ENCODE measurements around the gene TP53BP1. TPM values are rescaled to one million over a fixed set of nuclear protein-coding genes. Genes with fewer than 3 reads are reported as not detected.
"Not testable (repeated sequence)": the region's sequence is repeated elsewhere in the genome, so short reads cannot be mapped to it uniquely, and the experiment has no call there.

The TP53BP1 gene
- total RNA-seq, 1 donor from 2014 or later = 34.6 TPM

DNA sequence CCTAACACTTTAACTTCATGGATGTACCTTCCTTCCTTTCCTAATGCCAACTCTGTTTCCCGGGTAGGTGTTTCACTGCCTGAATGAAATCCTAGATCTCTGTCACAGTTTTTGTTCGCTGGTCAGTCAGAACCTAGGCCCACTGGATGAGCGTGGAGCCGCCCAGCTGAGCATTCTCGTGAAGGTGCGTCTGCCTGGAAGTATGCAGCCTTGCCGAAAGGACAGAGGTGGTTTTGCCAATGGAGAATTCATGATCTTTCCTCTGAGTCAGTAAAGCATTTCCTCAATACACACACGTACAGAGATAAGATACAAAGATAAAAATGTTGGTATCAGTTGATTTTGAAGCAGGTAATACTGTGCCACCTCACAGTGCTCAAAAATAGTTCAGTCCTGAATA, 89.3 kb downstream of the TP53BP1 start:
- H3K9me3 ChIP-seq = no peaks in the 10 kb centered on the region
- H3K36me3 ChIP-seq = peaks cover 86 to 91% of the 10 kb centered on the region in 2 donors
- DNase-seq (ENCODE audit: low spot score in 2 of 2) = no peak
- H3K27me3 ChIP-seq = no peaks in the 10 kb centered on the region
- no peak overlapping the region for H3K27ac ChIP-seq
- no peak for TF ChIP-seq CTCF (IDR thresholded peaks at IDR 0.05)
- no peaks in the 10 kb centered on the region for H3K4me1 ChIP-seq
- intact Hi-C loops (cut with DNase I) = no loop called here
- H3K4me3 ChIP-seq = no peak overlapping the region

- no peak overlapping the region for H3K4me3 ChIP-seq
- TF ChIP-seq CTCF (IDR thresholded peaks at IDR 0.05) = no peak
- H3K27ac ChIP-seq = no peak overlapping the region
- H3K9me3 ChIP-seq = no peaks in the 10 kb centered on the region
- DNase-seq (ENCODE audit: low spot score in 2 of 2) = no peak
- intact Hi-C loops (cut with DNase I) = no loop called here
- no peaks in the 10 kb centered on the region for H3K27me3 ChIP-seq
- peaks cover 79 to 91% of the 10 kb centered on the region in 2 donors for H3K36me3 ChIP-seq
- no peaks in the 10 kb centered on the region for H3K4me1 ChIP-seq
Measured at GRCh38 chr15:43402255-43402654, 90.7 kb downstream of the TP53BP1 start.

- DNase-seq (ENCODE audit: low spot score in 2 of 2); H3K9me3 ChIP-seq; H3K4me3 ChIP-seq; H3K4me1 ChIP-seq; H3K27ac ChIP-seq; intact Hi-C loops (cut with DNase I); H3K27me3 ChIP-seq: not testable (repeated sequence)
- peaks cover 35 to 56% of the 10 kb centered on the region in 2 donors for H3K36me3 ChIP-seq
Measured at GRCh38 chr15:43393592-43393991, 99.4 kb downstream of the TP53BP1 start.

GRCh38 chr15:43390723-43391122, 102.2 kb downstream of the TP53BP1 start:
- intact Hi-C loops (cut with DNase I) = no loop called here
- Histone ChIP-seq H3K36me3 (peaks cover 35 to 47% of the 10 kb centered on the region in 2 donors), H3K9me3 (no peaks in the 10 kb centered on the region), H3K27me3 (no peaks in the 10 kb centered on the region), H3K27ac (no peak overlapping the region), H3K4me3 (no peak overlapping the region), H3K4me1 (no peaks in the 10 kb centered on the region)
- no peak for TF ChIP-seq CTCF (IDR thresholded peaks at IDR 0.05)
- DNase-seq (ENCODE audit: low spot score in 2 of 2) = no peak

DNA sequence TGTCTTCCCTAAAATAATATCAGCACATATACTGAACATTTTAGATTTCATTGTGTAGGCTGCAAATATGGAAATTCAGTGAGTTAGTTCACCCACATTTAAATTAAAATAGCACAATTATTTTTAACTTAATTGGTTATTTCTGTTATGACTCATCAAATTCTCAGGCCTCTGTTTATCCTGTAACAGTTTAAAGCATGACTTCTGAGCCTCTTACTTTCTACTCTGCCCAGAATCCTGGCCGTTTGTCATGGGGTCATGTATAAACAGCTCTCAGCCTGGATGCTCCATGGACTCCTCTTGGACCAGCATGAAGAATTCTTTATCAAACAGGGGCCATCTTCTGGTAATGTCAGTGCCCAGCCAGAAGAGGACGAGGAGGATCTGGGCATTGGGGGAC, 109.9 kb downstream of the TP53BP1 start:
- Histone ChIP-seq H3K36me3 (peaks cover 38 to 68% of the 10 kb centered on the region in 2 donors), H3K27me3 (no peaks in the 10 kb centered on the region), H3K4me1 (no peaks in the 10 kb centered on the region), H3K27ac (no peak overlapping the region), H3K9me3 (no peaks in the 10 kb centered on the region), H3K4me3 (no peak overlapping the region)
- DNase-seq (ENCODE audit: low spot score in 2 of 2) = no peak
- no peak for TF ChIP-seq CTCF (IDR thresholded peaks at IDR 0.05)
- intact Hi-C loops (cut with DNase I) = no loop called here

- Histone ChIP-seq H3K4me1 (no peaks in the 10 kb centered on the region), H3K9me3 (no peaks in the 10 kb centered on the region), H3K27me3 (no peaks in the 10 kb centered on the region), H3K4me3 (no peak overlapping the region), H3K36me3 (peaks cover 30 to 61% of the 10 kb centered on the region in 2 donors), H3K27ac (no peak overlapping the region)
- intact Hi-C loops (cut with DNase I) = no loop called here
- no peak for DNase-seq (ENCODE audit: low spot score in 2 of 2)
- no peak for TF ChIP-seq CTCF (IDR thresholded peaks at IDR 0.05)
Measured at GRCh38 chr15:43382310-43382709, 110.6 kb downstream of the TP53BP1 start.
